Panc1 (cell line): ENCODE data around the gene FTL.

Experiments
- SIN3A ChIP-seq: IDR thresholded peaks from 2 replicates; pipeline ENCODE4 v1.6.1; 2012; ENCODE audit warnings: low read depth, mild to moderate bottlenecking, low read length, moderate library complexity, borderline replicate concordance; ENCODE audit not compliant: insufficient read depth
- TF ChIP-seq, protein P1 (sequence below): fragments of 450-650 bp; IDR thresholded peaks from 2 replicates; pipeline ENCODE4 v1.5.1; 2017; ENCODE audit warnings: mild to moderate bottlenecking
- TF ChIP-seq, protein P2 (sequence below), 2 experiments: IDR thresholded peaks; 2 replicates each; pipeline ENCODE4 v1.6.1; 2011 to 2012; ENCODE audit warnings: low read depth in 2 of 2, control low read depth in 1 of 2, low read length in 1 of 2, mild to moderate bottlenecking in 1 of 2, moderate library complexity in 1 of 2; ENCODE audit not compliant: insufficient read depth in 1 of 2

GRCh38 chr19:48988860-48989259 is 23.8 kb downstream of the FTL start:
- TF ChIP-seq, protein P1, sequence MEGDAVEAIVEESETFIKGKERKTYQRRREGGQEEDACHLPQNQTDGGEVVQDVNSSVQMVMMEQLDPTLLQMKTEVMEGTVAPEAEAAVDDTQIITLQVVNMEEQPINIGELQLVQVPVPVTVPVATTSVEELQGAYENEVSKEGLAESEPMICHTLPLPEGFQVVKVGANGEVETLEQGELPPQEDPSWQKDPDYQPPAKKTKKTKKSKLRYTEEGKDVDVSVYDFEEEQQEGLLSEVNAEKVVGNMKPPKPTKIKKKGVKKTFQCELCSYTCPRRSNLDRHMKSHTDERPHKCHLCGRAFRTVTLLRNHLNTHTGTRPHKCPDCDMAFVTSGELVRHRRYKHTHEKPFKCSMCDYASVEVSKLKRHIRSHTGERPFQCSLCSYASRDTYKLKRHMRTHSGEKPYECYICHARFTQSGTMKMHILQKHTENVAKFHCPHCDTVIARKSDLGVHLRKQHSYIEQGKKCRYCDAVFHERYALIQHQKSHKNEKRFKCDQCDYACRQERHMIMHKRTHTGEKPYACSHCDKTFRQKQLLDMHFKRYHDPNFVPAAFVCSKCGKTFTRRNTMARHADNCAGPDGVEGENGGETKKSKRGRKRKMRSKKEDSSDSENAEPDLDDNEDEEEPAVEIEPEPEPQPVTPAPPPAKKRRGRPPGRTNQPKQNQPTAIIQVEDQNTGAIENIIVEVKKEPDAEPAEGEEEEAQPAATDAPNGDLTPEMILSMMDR, result no peak
- TF ChIP-seq, protein P2, sequence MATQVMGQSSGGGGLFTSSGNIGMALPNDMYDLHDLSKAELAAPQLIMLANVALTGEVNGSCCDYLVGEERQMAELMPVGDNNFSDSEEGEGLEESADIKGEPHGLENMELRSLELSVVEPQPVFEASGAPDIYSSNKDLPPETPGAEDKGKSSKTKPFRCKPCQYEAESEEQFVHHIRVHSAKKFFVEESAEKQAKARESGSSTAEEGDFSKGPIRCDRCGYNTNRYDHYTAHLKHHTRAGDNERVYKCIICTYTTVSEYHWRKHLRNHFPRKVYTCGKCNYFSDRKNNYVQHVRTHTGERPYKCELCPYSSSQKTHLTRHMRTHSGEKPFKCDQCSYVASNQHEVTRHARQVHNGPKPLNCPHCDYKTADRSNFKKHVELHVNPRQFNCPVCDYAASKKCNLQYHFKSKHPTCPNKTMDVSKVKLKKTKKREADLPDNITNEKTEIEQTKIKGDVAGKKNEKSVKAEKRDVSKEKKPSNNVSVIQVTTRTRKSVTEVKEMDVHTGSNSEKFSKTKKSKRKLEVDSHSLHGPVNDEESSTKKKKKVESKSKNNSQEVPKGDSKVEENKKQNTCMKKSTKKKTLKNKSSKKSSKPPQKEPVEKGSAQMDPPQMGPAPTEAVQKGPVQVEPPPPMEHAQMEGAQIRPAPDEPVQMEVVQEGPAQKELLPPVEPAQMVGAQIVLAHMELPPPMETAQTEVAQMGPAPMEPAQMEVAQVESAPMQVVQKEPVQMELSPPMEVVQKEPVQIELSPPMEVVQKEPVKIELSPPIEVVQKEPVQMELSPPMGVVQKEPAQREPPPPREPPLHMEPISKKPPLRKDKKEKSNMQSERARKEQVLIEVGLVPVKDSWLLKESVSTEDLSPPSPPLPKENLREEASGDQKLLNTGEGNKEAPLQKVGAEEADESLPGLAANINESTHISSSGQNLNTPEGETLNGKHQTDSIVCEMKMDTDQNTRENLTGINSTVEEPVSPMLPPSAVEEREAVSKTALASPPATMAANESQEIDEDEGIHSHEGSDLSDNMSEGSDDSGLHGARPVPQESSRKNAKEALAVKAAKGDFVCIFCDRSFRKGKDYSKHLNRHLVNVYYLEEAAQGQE (IDR thresholded peaks at IDR 0.05; ENCODE audit: insufficient read depth in 1 of 2, low read depth in 2 of 2, low read length in 1 of 2), result no peak
- no peak for TF ChIP-seq SIN3A
